HUES48 (cell line): ENCODE measurements around the gene SLC35B1.

Source experiments
- H3K27ac ChIP-seq: one replicate; pipeline ENCODE4 v1.7.0; 2013; ENCODE audit warnings: low read depth, low read length, inconsistent platforms
- H3K27me3 ChIP-seq: 2 replicates; pipeline ENCODE4 v1.6.1; 2013; ENCODE audit warnings: mild to moderate bottlenecking, low read length; ENCODE audit not compliant: control insufficient read depth, insufficient read depth
- H3K36me3 ChIP-seq: 2 replicates; pipeline ENCODE4 v1.6.1; 2013; ENCODE audit warnings: low read length; ENCODE audit not compliant: control insufficient read depth, insufficient read depth
- H3K4me1 ChIP-seq: 2 replicates; pipeline ENCODE4 v1.6.1; 2013; ENCODE audit warnings: mild to moderate bottlenecking, low read length; ENCODE audit not compliant: control insufficient read depth, insufficient read depth
- H3K4me3 ChIP-seq: 2 replicates; pipeline ENCODE4 v1.5.1; 2013; ENCODE audit warnings: mild to moderate bottlenecking, low read depth, low read length
- H3K9ac ChIP-seq: 2 replicates; pipeline ENCODE4 v1.6.1; 2013; ENCODE audit warnings: mild to moderate bottlenecking, low read depth, low read length, moderate library complexity
- H3K9me3 ChIP-seq: 2 replicates; pipeline ENCODE4 v1.6.1; 2013; ENCODE audit warnings: low read length; ENCODE audit not compliant: control insufficient read depth, insufficient read depth

The SLC35B1 gene

GRCh38 chr17:49659661-49660382 is 47.9 kb downstream of the SLC35B1 start:
- Histone ChIP-seq H3K4me1 (no peaks in the 10 kb centered on the region), H3K27ac (no peak overlapping the region)

GRCh38 chr17:49656247-49656646 is 51.5 kb downstream of the SLC35B1 start:
- no peaks in the 10 kb centered on the region for H3K36me3 ChIP-seq
- H3K4me1 ChIP-seq, result no peaks in the 10 kb centered on the region
- no peaks in the 10 kb centered on the region for H3K27me3 ChIP-seq
- H3K9me3 ChIP-seq, result no peaks in the 10 kb centered on the region
- no peak overlapping the region for H3K4me3 ChIP-seq
- H3K9ac ChIP-seq, result no peak overlapping the region
- H3K27ac ChIP-seq, result no peak overlapping the region

More at GRCh38 chr17:49659661-49660382, 47.9 kb downstream of the SLC35B1 start:
- Histone ChIP-seq H3K4me3 (no peak overlapping the region), H3K9ac (no peak overlapping the region), H3K36me3 (no peaks in the 10 kb centered on the region; the same call in 1 of the 2 replicates), H3K9me3 (no peaks in the 10 kb centered on the region), H3K27me3 (no peaks in the 10 kb centered on the region)
